ENCODE measurements around the gene HIF1A. TPM values are rescaled to one million over a fixed set of nuclear protein-coding genes. Genes with fewer than 3 reads are reported as not detected.

Gene HIF1A
- total and polyA plus RNA-seq, 2 donors (not counting 3 experiments of a cell fraction or from before 2014, with no cell fraction given) = 58.3 to 179 TPM

DNA sequence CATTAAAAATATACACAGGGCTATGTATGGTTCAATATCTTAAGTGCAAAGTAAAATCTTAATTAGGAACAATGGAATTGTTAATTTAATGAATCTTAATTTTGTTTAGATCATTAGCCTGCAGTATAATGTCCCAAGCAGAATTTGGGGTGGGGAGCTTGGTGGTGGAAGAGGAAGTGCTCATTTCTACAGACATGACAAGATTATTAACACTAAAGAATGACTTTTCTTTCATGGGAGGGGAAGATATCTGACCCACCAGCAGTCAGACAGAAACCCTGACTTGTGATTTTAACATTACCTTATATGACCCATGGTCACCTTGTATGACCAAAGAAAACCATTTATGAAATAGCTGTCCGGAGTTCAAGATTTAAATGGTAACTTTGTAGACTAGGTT lies 41.3 kb upstream of the HIF1A start:
- ChIA-PET CTCF (interaction anchor here (0.7 to 1.8 kb wide), 7 partner anchors 44 to 329 kb away, joined by 3 to 8 read pairs (median 3); no protein-coding TSS in a partner anchor), POLR2A (no interaction called here)
- no TSS peak for BruUV-seq (replicated peaks)
- no peaks in the 10 kb centered on the region for H3K9me1 ChIP-seq (replicated peaks; ENCODE audit: control insufficient read depth, extremely low read depth, insufficient read depth, low read length)
- no peaks in the 10 kb centered on the region for H3K9me3 ChIP-seq (replicated peaks; ENCODE audit: control insufficient read depth, insufficient read depth, low read length)
- H3K27ac ChIP-seq (ENCODE audit: insufficient read depth, low read depth, low read length) = peak overlapping the region; percentile 0
- H2AFZ ChIP-seq (ENCODE audit: low read depth, low read length) = no peak overlapping the region
- no peaks in the 10 kb centered on the region for H4K20me1 ChIP-seq (replicated peaks; ENCODE audit: control insufficient read depth, extremely low read depth, insufficient read depth, low read length)
- no peaks in the 10 kb centered on the region for H3K79me2 ChIP-seq (ENCODE audit: control insufficient read depth, insufficient read depth, low read length)
- no peaks in the 10 kb centered on the region for H3K27me3 ChIP-seq (ENCODE audit: control insufficient read depth in 2 of 2, insufficient read depth in 2 of 2, low read length in 2 of 2)
- H3K4me1 ChIP-seq (ENCODE audit: control insufficient read depth, extremely low read depth, insufficient read depth, low read length) = peaks cover 19% of the 10 kb centered on the region
- intact Hi-C loops (cut with micrococcal nuclease) (no loop called here), dilution Hi-C loops (cut with MboI; ENCODE audit: extremely low pct_ligation_motif_present, low sequenced_read_pairs) (no loop called here)
- no peaks in the 10 kb centered on the region for H3K36me3 ChIP-seq (ENCODE audit: control insufficient read depth in 2 of 2, extremely low read depth in 1 of 2, insufficient read depth in 2 of 2, low read length in 2 of 2)
- no peak for FAIRE-seq
- no peak overlapping the region for H3K9ac ChIP-seq (replicated peaks; ENCODE audit: extremely low read depth, insufficient read depth, low read length)
- peak overlapping the region; percentile 69 for H3K4me2 ChIP-seq (ENCODE audit: insufficient read depth, low read length)
- TF ChIP-seq GATA2 (IDR thresholded peaks at IDR 0.05; ENCODE audit: insufficient read depth, insufficient read length, low read depth, low read length) (no peak), JUN (IDR thresholded peaks at IDR 0.05; ENCODE audit: borderline replicate concordance, insufficient read depth, insufficient read length, low read depth) (no peak), POLR2A (IDR thresholded peaks at IDR 0.05; ENCODE audit: low read depth, low read length) (no peak), FOS (IDR thresholded peaks at IDR 0.05; ENCODE audit: borderline replicate concordance, insufficient read depth, low read length) (no peak), POLR2AphosphoS5 (IDR thresholded peaks at IDR 0.05; ENCODE audit: insufficient read depth, low read depth, low read length) (no peak), MYC (IDR thresholded peaks at IDR 0.05; ENCODE audit: low read depth, low read length) (no peak), EZH2 (IDR thresholded peaks at IDR 0.05; ENCODE audit: borderline replicate concordance, low read depth, low read length, severe bottlenecking) (no peak)
- TF ChIP-seq, protein P1, sequence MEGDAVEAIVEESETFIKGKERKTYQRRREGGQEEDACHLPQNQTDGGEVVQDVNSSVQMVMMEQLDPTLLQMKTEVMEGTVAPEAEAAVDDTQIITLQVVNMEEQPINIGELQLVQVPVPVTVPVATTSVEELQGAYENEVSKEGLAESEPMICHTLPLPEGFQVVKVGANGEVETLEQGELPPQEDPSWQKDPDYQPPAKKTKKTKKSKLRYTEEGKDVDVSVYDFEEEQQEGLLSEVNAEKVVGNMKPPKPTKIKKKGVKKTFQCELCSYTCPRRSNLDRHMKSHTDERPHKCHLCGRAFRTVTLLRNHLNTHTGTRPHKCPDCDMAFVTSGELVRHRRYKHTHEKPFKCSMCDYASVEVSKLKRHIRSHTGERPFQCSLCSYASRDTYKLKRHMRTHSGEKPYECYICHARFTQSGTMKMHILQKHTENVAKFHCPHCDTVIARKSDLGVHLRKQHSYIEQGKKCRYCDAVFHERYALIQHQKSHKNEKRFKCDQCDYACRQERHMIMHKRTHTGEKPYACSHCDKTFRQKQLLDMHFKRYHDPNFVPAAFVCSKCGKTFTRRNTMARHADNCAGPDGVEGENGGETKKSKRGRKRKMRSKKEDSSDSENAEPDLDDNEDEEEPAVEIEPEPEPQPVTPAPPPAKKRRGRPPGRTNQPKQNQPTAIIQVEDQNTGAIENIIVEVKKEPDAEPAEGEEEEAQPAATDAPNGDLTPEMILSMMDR (IDR thresholded peaks at IDR 0.05; ENCODE audit: extremely low read depth in 1 of 2, insufficient read depth in 1 of 2, low read depth in 1 of 2, low read length in 2 of 2) = no peak
- TF ChIP-seq, protein P2, sequence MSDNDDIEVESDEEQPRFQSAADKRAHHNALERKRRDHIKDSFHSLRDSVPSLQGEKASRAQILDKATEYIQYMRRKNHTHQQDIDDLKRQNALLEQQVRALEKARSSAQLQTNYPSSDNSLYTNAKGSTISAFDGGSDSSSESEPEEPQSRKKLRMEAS (IDR thresholded peaks at IDR 0.05; ENCODE audit: insufficient read depth, insufficient read length) = no peak
- no peak for DNase-seq (ENCODE audit: low read depth, low spot score)
- no peak overlapping the region for H3K4me3 ChIP-seq (replicated peaks in 1 of 3; ENCODE audit: insufficient read depth in 1 of 3, low read depth in 1 of 3, low read length in 3 of 3)
